Hepatocyte (in vitro differentiated cells): ENCODE measurements around the gene ZNF143.

ENCODE experiments used
- CTCF ChIP-seq: fragments of 200-600 bp; sonication (generic); IDR thresholded peaks from 2 replicates; pipeline ENCODE4 v1.5.1; 2016; ENCODE audit warnings: antibody characterized with exemption, mild to moderate bottlenecking; ENCODE audit not compliant: poor library complexity
- EZH2phosphoT487 ChIP-seq: fragments of 200-600 bp; sonication (generic); IDR thresholded peaks from one replicate; pipeline ENCODE4 v1.6.1; 2018; ENCODE audit warnings: antibody characterized with exemption, mild to moderate bottlenecking, low read depth, moderate library complexity; ENCODE audit not compliant: unreplicated experiment, severe bottlenecking

DNA sequence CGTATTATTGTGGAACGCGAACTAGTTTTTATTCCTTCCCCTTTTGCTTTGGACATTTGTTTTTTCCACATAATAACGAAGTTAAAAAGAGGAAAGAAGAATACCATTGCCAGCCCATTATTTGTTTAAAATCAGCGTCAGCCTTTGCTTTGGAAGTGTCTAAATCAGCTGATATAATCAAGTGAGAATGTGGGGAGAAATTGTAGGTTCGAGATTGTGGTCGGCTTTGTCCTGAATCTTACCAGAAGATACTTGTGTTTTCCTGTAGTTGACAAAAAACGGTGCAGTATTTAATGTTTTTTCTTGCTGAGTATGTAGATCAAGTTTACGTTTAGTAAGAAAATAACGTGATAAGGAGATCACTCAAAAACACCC is 935 bp downstream of the ZNF143 start:
- no peak for TF ChIP-seq CTCF
- no peak for TF ChIP-seq EZH2phosphoT487
